ENCODE data around the gene C1orf174. TPM values are rescaled to one million over a fixed set of nuclear protein-coding genes. Genes with fewer than 3 reads are reported as not detected.
A peak's percentile ranks its signal among the peaks of the same experiment; 100 is the strongest.

The C1orf174 gene
- polyA plus RNA-seq, 1 donor from 2014 or later, result 29.4 TPM

DNA sequence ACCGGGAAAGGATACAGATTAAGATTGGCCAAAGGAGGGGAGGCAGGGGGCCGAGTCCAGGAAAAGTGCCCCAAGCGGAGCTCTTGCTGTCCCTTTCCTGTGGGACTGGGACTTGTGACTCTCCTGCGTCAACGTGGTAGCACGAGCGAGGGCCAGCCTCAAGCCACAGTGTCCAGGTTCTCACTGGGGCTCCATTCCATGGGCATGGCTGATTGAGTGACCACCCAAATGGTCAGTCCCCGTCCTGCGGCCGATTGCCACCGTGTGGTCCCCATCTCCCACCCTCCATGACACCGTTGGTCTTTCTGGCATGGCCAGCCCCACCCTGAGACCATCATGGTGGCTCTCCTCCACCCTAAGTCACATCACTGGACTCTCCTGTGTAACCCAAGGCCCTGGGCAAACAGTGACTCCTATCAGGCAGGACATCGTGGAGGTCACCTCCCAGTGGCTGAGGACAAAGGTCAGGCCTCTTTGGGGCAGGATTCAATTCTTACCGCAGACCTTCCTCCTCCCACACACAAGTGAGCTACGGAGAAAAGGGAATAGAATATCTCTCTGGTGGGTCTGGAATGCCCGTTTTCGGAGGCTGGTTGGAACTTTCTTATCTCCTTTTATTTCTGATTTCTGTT lies 8.9 kb upstream of the C1orf174 start:
- H3K27ac Mint-ChIP-seq, result peak overlapping the region in 1 of 3 donors; percentile 51
- H3K9me3 Mint-ChIP-seq, result no peaks in the 10 kb centered on the region
- H3K27me3 Mint-ChIP-seq, result peaks cover 19% of the 10 kb centered on the region
- peak overlapping the region in 1 of 4 donors; percentile 26 for H3K4me3 Mint-ChIP-seq
- no peaks in the 10 kb centered on the region for H3K36me3 Mint-ChIP-seq
- peaks cover 5 to 9% (median 5%) of the 10 kb centered on the region in 3 donors for H3K4me1 Mint-ChIP-seq

DNA sequence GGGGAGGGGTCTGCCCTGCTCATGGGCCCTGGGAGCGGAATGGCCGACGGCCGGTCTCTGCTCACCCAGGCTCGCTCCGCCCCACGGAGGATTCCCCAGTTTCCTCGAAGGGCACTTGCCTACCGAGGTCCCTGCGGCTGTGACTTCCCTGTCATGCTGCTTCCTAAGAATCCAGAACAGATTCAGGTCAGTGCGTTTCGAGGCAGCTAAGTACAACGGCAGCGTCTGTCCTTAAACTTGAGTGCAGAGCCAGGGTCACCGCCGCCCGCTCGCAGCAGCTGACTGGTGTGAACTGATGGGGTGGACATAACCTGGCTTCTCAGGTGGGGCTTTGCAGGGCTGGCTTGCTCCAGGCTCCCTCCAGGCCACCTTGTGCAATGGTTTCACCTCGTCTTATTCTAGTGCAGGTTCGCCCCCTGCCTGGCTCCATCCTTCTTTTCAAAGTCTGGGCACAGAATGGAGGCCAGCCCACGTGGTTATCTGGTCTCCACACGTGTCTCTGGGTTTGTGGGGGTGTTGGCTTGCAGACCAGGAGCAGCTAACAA lies 7.6 kb upstream of the C1orf174 start:
- H3K4me3 Mint-ChIP-seq, result no peak overlapping the region
- peaks cover 19% of the 10 kb centered on the region for H3K27me3 Mint-ChIP-seq
- H3K36me3 Mint-ChIP-seq, result no peaks in the 10 kb centered on the region
- H3K9me3 Mint-ChIP-seq, result no peaks in the 10 kb centered on the region
- peaks cover 5 to 9% (median 5%) of the 10 kb centered on the region in 3 donors for H3K4me1 Mint-ChIP-seq
- peak overlapping the region in 1 of 3 donors; percentile 5 for H3K27ac Mint-ChIP-seq

DNA sequence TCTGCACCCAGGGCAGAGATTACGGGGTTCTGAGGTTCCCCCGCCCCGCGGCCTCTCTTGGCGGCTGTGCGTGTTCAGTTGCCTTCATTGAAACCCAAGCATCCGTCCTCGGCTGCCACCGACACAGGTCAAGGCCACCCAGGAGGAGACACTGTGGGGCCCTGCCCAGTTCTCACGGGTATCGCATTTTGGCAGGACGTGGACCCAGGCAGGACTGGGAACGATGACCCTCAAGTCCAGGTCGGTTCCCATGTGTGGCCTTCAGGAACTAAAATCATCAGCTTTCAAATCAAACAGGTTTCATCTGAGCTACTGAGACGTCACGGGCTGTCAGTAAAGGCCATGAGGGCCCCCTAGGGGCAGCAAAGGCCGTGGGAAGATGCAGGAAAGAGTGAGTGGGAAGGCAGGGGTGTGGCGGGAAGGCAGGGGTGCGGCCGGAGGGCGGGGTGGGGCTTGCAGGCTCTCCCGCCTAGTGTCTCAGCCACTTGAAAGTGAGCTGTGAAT lies 7.0 kb upstream of the C1orf174 start:
- no peak overlapping the region for H3K27ac Mint-ChIP-seq
- peaks cover 5 to 9% (median 5%) of the 10 kb centered on the region in 3 donors for H3K4me1 Mint-ChIP-seq
- no peaks in the 10 kb centered on the region for H3K9me3 Mint-ChIP-seq
- no peaks in the 10 kb centered on the region for H3K36me3 Mint-ChIP-seq
- H3K4me3 Mint-ChIP-seq, result no peak overlapping the region
- peaks cover 19% of the 10 kb centered on the region for H3K27me3 Mint-ChIP-seq

DNA sequence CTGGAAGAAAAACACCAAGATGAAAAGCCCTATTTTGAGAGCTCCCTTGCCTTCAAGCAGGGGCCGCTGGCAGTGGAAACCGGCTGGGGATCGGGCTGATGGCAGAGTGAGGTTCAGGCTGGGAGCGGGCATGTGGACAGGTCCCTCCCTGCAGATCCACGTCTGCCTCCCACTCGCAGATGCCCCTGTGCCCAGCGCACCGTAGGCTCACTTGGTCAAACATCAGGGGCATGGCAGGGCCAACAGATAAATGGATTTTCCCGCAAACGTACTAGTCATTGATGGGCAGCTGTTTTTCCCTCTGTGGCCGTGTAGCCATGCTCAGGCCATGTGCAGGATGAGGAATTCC lies 6.6 kb upstream of the C1orf174 start:
- Mint-ChIP-seq H3K27me3 (peaks cover 19% of the 10 kb centered on the region), H3K4me3 (no peak overlapping the region), H3K36me3 (no peaks in the 10 kb centered on the region), H3K4me1 (peaks cover 5 to 9% (median 6%) of the 10 kb centered on the region in 3 donors), H3K9me3 (no peaks in the 10 kb centered on the region), H3K27ac (no peak overlapping the region)

DNA sequence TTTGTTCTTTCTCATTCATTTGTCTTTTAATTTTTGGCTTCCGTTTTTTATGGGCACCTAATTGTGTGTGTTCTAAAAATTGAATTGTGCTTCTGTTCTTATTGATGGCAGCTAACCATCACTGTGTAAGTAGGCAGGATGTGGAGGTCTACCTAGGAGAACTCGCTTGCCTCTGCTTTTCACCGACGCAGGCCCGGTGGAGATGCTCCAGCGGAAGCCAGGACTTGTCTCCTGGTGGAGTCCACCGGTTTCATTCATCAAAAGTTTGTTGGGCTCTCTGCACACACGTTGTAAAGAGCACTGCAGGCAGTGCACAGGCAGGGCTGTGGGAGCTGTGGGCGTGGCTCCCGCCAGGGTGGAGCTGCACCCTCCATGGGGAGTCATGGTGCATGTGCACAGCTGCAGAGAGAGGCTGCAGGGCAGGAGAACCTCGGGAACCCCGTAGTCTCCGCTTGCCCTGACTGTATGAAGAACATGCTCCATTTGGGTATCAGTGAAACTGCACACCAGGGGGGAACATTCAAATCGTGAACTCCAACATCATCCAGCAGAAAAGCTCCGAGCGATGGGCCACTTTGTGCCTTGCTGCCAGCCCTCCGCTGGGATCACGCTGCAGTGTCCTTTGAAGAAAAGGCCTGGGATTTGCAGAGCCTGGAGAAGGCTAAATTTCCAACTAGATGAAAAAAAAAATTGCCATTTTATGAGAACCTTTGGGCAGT lies 6.0 kb upstream of the C1orf174 start:
- Mint-ChIP-seq H3K27ac (no peak overlapping the region), H3K27me3 (peaks cover 17% of the 10 kb centered on the region), H3K4me1 (peaks cover 5 to 9% (median 6%) of the 10 kb centered on the region in 3 donors), H3K9me3 (no peaks in the 10 kb centered on the region), H3K36me3 (no peaks in the 10 kb centered on the region), H3K4me3 (peak overlapping the region in 1 of 4 donors; percentile 55)

DNA sequence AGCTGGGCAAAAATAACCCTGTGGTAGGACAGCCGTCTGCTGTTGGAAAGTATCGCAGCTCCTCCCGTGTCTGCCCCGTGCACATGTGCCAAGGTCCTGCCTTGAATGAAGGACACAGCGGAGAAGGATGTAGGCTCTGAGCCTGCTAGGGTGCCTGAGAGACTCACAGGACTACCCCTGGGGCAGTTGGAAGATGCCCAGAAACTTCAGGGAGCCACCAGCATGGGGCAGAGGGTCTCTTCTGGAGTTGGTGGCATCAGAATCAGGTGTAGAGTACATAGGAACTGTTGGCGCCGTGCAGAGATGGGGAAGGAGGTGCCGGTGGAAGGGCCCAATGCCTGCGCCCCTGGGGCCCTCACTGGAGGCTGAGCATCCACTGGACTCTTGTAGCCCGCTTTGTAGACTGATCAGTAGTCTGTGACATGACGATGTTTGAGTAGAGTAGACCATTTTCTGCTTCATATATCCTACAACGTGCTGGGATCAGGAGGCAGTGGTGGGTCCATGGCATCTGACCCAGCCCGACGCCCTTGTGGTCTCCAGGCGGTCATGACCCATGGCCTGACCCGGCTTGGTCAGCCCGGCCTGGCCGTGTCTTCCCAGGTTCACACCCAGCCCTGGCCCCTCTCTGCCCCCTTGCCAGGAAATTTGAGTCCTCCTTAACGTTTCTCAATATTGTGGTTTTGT lies 5.3 kb upstream of the C1orf174 start:
- Mint-ChIP-seq H3K27ac (no peak overlapping the region), H3K4me3 (peak overlapping the region in 1 of 4 donors; percentile 55), H3K36me3 (no peaks in the 10 kb centered on the region), H3K9me3 (no peaks in the 10 kb centered on the region), H3K27me3 (peaks cover 13% of the 10 kb centered on the region), H3K4me1 (peaks cover 5 to 6% (median 5%) of the 10 kb centered on the region in 3 donors)

- Mint-ChIP-seq H3K36me3 (no peaks in the 10 kb centered on the region), H3K4me1 (peaks cover 2 to 5% (median 3%) of the 10 kb centered on the region in 3 donors), H3K27me3 (peaks cover 11% of the 10 kb centered on the region), H3K9me3 (no peaks in the 10 kb centered on the region), H3K4me3 (peak overlapping the region in 1 of 4 donors; percentile 57), H3K27ac (no peak overlapping the region)
These were observed 4.7 kb upstream of the C1orf174 start for GRCh38 chr1:3904843-3905185.

DNA sequence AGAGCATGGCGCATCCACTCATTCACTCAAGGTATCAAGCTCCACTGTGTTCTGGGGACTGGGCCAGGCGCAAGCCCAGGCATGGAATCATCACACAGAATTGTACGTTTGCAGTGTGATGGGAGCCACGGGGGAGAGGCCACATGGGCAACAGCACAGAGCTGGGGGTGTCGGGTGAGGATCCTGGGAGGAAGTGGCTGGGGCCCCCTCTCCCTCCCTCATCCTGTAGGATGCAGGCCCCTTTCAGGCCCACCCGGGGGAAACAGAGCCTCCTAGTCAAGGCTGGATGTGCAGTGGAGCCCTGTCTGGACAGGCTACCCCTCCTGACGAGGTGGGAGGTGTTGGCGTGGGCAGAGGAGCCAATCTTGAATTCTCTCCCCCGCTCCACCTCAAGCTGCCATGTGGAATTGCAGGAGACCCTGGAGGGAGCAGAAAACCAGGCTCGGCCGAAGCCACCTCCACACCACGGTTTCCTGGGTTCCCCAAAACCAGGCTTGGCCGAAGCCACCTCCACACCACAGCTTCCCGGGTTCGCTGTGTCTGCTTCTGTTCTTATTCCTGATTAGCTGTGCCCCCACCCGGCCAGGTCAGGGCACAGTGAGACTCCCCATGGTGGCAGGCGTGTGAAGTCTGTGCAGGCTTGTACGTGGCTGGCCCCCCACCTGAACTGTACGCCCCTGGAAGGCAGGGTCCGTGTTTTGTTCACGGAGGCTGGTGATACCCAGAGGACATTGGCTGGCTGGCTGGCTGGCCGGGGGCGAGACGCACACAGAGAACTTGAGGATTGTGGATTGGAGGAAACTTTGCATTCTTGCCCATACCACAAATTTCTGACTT lies 4.2 kb upstream of the C1orf174 start:
- no peaks in the 10 kb centered on the region for H3K36me3 Mint-ChIP-seq
- H3K4me1 Mint-ChIP-seq, result peaks cover 0 to 4% (median 2%) of the 10 kb centered on the region in 3 donors
- H3K9me3 Mint-ChIP-seq, result no peaks in the 10 kb centered on the region
- no peak overlapping the region for H3K27ac Mint-ChIP-seq
- H3K4me3 Mint-ChIP-seq, result peak overlapping the region in 2 of 4 donors; percentile 13 to 72
- peaks cover 7% of the 10 kb centered on the region for H3K27me3 Mint-ChIP-seq

DNA sequence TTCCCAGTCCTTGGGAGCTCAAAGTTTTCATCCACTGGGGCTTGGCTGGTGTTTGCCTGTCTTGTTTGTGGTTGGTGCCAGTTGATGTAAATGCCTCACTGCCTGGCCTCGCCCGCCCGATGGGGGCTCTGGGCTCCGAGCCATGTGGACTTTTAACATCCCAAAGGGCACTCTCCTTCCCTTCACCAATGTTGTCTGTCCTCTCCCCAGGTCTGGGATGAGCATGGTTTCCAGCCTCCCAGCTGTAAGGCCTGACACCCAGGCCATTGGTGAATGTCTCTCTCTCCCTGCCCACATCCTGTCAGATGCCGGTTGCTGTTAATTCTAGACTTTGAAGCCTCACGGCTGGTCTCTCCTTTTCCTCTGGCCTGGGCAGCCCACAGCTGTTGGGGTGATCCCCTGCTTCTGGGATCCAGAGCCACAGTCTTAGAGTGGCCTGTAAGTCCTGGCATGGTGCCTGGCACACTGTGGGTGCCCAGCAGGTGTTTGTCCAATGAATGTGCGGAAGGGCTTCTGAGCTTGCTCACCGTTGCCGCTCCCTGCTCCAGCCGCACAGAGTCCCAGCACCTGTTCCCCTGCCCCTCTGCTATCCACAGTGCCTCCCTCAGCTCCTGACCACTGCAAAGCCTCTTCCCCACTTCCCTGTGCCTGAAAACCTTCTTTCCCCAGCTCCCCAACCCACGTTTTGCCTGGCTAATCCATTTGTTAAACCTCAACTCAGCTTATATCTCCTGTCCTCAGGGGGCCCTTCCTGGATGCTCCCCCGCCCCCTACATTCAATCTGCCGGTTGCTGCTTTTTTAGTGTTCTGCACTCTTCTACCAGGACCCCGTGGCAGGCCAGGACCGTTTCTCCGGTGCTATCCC lies 3.3 kb upstream of the C1orf174 start:
- H3K4me1 Mint-ChIP-seq, result peaks cover 5 to 7% (median 7%) of the 10 kb centered on the region in 3 donors
- peak overlapping the region in 2 of 4 donors; percentile 72 to 79 for H3K4me3 Mint-ChIP-seq
- no peak overlapping the region for H3K27ac Mint-ChIP-seq
- H3K27me3 Mint-ChIP-seq, result peaks cover 5% of the 10 kb centered on the region
- peaks cover 2% of the 10 kb centered on the region for H3K36me3 Mint-ChIP-seq
- H3K9me3 Mint-ChIP-seq, result peaks cover 0 to 2% (median 0%) of the 10 kb centered on the region in 3 donors

GRCh38 chr1:3902571-3903091 lies 2.6 kb upstream of the C1orf174 start:
- Mint-ChIP-seq H3K27ac (peak overlapping the region in 1 of 3 donors; percentile 18), H3K4me1 (peaks cover 5 to 7% (median 7%) of the 10 kb centered on the region in 3 donors), H3K4me3 (peak overlapping the region in 3 of 4 donors; percentile 9 to 72 (median 54)), H3K27me3 (peaks cover 5% of the 10 kb centered on the region), H3K9me3 (peaks cover 0 to 2% (median 0%) of the 10 kb centered on the region in 3 donors), H3K36me3 (peaks cover 3% of the 10 kb centered on the region)

- Mint-ChIP-seq H3K27me3 (peaks cover 2% of the 10 kb centered on the region), H3K4me3 (peak overlapping the region in 2 of 4 donors; percentile 60 to 72), H3K9me3 (peaks cover 2 to 5% (median 4%) of the 10 kb centered on the region in 3 donors), H3K4me1 (peaks cover 8 to 10% (median 9%) of the 10 kb centered on the region in 3 donors), H3K27ac (peak overlapping the region in 1 of 3 donors; percentile 18), H3K36me3 (peaks cover 6% of the 10 kb centered on the region)
These were observed 2.0 kb upstream of the C1orf174 start for GRCh38 chr1:3902111-3902511.

DNA sequence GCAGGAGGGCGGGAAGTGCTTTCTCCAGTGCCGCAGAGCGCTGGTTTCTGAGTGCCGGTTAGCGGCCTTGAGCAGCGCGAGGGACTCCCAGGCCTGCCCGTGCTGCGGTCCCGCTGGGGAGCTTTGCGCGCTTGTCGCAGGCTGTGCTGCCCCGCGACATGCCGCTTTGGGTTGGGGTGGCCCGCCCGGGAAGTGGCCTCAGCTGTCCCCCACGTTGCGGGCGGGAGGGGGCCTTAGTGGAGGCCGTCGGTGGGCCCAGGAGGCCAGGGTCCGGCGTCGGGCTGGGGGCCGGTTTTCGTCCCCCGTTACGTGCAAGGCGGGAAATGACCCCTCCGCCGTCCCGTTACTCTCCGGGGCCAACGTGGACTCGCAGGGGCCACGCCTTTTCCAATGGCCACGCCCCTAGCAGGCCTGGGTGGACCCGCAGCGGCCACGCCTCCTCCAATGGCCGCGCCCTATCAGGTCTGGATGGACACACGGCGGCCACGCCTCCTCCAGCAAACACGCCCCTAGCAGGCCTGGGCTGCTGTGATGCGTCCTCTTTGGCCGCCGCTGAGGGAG lies 977 bp upstream of the C1orf174 start:
- H3K9me3 Mint-ChIP-seq, result peaks cover 2 to 6% (median 5%) of the 10 kb centered on the region in 3 donors
- peak overlapping the region; percentile 94 to 99 (median 97) for H3K27ac Mint-ChIP-seq
- peak overlapping the region; percentile 92 to 99 (median 96) for H3K4me3 Mint-ChIP-seq
- H3K4me1 Mint-ChIP-seq, result peaks cover 9 to 12% (median 10%) of the 10 kb centered on the region in 3 donors
- peaks cover 7% of the 10 kb centered on the region for H3K36me3 Mint-ChIP-seq
- H3K27me3 Mint-ChIP-seq, result peaks cover 2% of the 10 kb centered on the region

- Mint-ChIP-seq H3K4me3 (peak overlapping the region; percentile 92 to 99 (median 96)), H3K27me3 (no peaks in the 10 kb centered on the region), H3K27ac (peak overlapping the region; percentile 94 to 99 (median 97)), H3K36me3 (peaks cover 7% of the 10 kb centered on the region), H3K4me1 (peaks cover 10 to 12% (median 11%) of the 10 kb centered on the region in 3 donors), H3K9me3 (peaks cover 2 to 6% (median 5%) of the 10 kb centered on the region in 3 donors)
These were observed 320 bp downstream of the C1orf174 start for GRCh38 chr1:3899754-3900149.

Data from IgD-negative memory B cell (primary cell).